Measurements from ENCODE around the gene PRPF6.

- TF ChIP-seq, protein P1, sequence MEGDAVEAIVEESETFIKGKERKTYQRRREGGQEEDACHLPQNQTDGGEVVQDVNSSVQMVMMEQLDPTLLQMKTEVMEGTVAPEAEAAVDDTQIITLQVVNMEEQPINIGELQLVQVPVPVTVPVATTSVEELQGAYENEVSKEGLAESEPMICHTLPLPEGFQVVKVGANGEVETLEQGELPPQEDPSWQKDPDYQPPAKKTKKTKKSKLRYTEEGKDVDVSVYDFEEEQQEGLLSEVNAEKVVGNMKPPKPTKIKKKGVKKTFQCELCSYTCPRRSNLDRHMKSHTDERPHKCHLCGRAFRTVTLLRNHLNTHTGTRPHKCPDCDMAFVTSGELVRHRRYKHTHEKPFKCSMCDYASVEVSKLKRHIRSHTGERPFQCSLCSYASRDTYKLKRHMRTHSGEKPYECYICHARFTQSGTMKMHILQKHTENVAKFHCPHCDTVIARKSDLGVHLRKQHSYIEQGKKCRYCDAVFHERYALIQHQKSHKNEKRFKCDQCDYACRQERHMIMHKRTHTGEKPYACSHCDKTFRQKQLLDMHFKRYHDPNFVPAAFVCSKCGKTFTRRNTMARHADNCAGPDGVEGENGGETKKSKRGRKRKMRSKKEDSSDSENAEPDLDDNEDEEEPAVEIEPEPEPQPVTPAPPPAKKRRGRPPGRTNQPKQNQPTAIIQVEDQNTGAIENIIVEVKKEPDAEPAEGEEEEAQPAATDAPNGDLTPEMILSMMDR (IDR thresholded peaks at IDR 0.05) = no peak
- TF ChIP-seq POLR2A (IDR thresholded peaks at IDR 0.05) = no peak
These were observed 35.8 kb upstream of the PRPF6 start for GRCh38 chr20:63945031-63945658.
